SHP77 treated with DMSO at 0.1 percent for 48 hours (cell line): ENCODE data around the gene TEX14.

Source experiments
- DNase-seq: peaks from one replicate; lab custom pipeline; 2025; lab: John Stamatoyannopoulos, UW

TEX14 gene

GRCh38 chr17:58529275-58529674, 162.6 kb downstream of the TEX14 start:
- DNase-seq, result no peak

GRCh38 chr17:58528443-58528842, 163.4 kb downstream of the TEX14 start:
- DNase-seq, result no peak

GRCh38 chr17:58527949-58528348, 163.9 kb downstream of the TEX14 start:
- no peak for DNase-seq

GRCh38 chr17:58527306-58527705, 164.5 kb downstream of the TEX14 start:
- no peak for DNase-seq

GRCh38 chr17:58525239-58525638, 166.6 kb downstream of the TEX14 start:
- no peak for DNase-seq

- DNase-seq, result no peak
These were observed 170.2 kb downstream of the TEX14 start for GRCh38 chr17:58521680-58522079.

- DNase-seq, result no peak
These were observed 170.9 kb downstream of the TEX14 start for GRCh38 chr17:58520843-58521430.

- DNase-seq, result peak; percentile 99
These were observed 173.8 kb downstream of the TEX14 start for GRCh38 chr17:58517928-58518609.

GRCh38 chr17:58517378-58517927, 174.4 kb downstream of the TEX14 start:
- no peak for DNase-seq

- no peak for DNase-seq
These were observed 175.0 kb downstream of the TEX14 start for GRCh38 chr17:58516644-58517377.

GRCh38 chr17:58515286-58515685, 176.6 kb downstream of the TEX14 start:
- no peak for DNase-seq

- no peak for DNase-seq
These were observed 177.1 kb downstream of the TEX14 start for GRCh38 chr17:58514770-58515157.

- peak; percentile 36 for DNase-seq
These were observed 177.7 kb downstream of the TEX14 start, which contains the start of gene MTMR4 for GRCh38 chr17:58513965-58514769. MTMR4 (minus strand) TSS chr17:58514638; CDS start chr17:58514407, 231 bp downstream.

- no peak for DNase-seq
These were observed 178.4 kb downstream of the TEX14 start for GRCh38 chr17:58513267-58513964.

GRCh38 chr17:58510075-58510474, 181.8 kb downstream of the TEX14 start:
- no peak for DNase-seq

GRCh38 chr17:58508341-58509067, 183.3 kb downstream of the TEX14 start:
- DNase-seq, result no peak

GRCh38 chr17:58507123-58507634, 184.7 kb downstream of the TEX14 start:
- no peak for DNase-seq
